NT2/D1 (cell line): ENCODE data around the gene OR5AR1.

ENCODE experiments used
- SUZ12 ChIP-seq: IDR thresholded peaks from 2 replicates; pipeline ENCODE4 v1.6.1; 2011; ENCODE audit not compliant: insufficient read length, insufficient read depth; ENCODE audit errors: extremely low read depth
- YY1 ChIP-seq: IDR thresholded peaks from 2 replicates; pipeline ENCODE4 v1.6.1; 2011; ENCODE audit not compliant: insufficient read length, insufficient read depth
- ZNF274 ChIP-seq: IDR thresholded peaks from 2 replicates; pipeline ENCODE4 v1.6.1; 2011; ENCODE audit warnings: mild to moderate bottlenecking, low read depth, low read length

GRCh38 chr11:56624661-56625110, 38.8 kb upstream of the OR5AR1 start:
- no peak for TF ChIP-seq YY1
- no peak for TF ChIP-seq SUZ12
- TF ChIP-seq ZNF274 = no peak
